Panc1 (cell line): ENCODE measurements around the gene NIPAL3. TPM values are rescaled to one million over a fixed set of nuclear protein-coding genes. Genes with fewer than 3 reads are reported as not detected.

Experiments
- ATAC-seq: fragments of 200-7000 bp; cut with Tn5 transposase; 2 replicates; pipeline ENCODE4 v1.9.1; 2020; ENCODE audit warnings: mild to moderate bottlenecking, moderate library complexity
- BruUV-seq: library from RNA; stranded (reverse); fragments of 400-500 nt; replicated peaks from 2 replicates; lab custom pipeline; 2021; lab: Mats Ljungman, UMichigan
- CTCF ChIA-PET: fragments of 300-600 bp; sonication (Branson Sonifier 250); formaldehyde crosslinking; loops from one replicate; lab custom pipeline; 2022; ENCODE audit warnings: antibody characterized with exemption; lab: Charles Lee
- POLR2A ChIA-PET: fragments of 300-600 bp; sonication (Branson Sonifier 250); formaldehyde crosslinking; loops from one replicate; lab custom pipeline; 2022; ENCODE audit warnings: antibody characterized with exemption; lab: Charles Lee
- DNase-seq: peaks from one replicate; pipeline ENCODE4 v3.0.0-alpha.2; 2010; ENCODE audit warnings: low read depth, low spot score
- H3K27ac ChIP-seq: 2 replicates; pipeline ENCODE4 v1.5.1; 2011; ENCODE audit warnings: mild to moderate bottlenecking, low read length, inconsistent platforms
- H3K27me3 ChIP-seq: fragments of 200-500 bp; sonication (Bioruptor generic); 2 replicates; pipeline ENCODE4 v1.6.0; 2014; ENCODE audit warnings: low read length, inconsistent platforms; ENCODE audit not compliant: control insufficient read depth, insufficient read depth
- H3K36me3 ChIP-seq: fragments of 200-500 bp; sonication (Bioruptor generic); 2 replicates; pipeline ENCODE4 v1.5.1; 2014; ENCODE audit warnings: inconsistent platforms, mild to moderate bottlenecking, low read length, moderate library complexity; ENCODE audit not compliant: control insufficient read depth, insufficient read depth
- H3K4me1 ChIP-seq: 2 replicates; pipeline ENCODE4 v1.5.1; 2011; ENCODE audit warnings: inconsistent platforms, mild to moderate bottlenecking, low read length, moderate library complexity; ENCODE audit not compliant: control insufficient read depth, insufficient read depth
- H3K4me3 ChIP-seq, 2 experiments: 2 replicates each; pipeline ENCODE4 v1.5.1; 2011 to 2012; ENCODE audit warnings: low read depth in 2 of 2, low read length in 2 of 2, mild to moderate bottlenecking in 2 of 2, inconsistent platforms in 1 of 2, moderate library complexity in 1 of 2
- H3K9me3 ChIP-seq: fragments of 200-500 bp; sonication (Bioruptor generic); 2 replicates; pipeline ENCODE4 v1.5.1; 2014; ENCODE audit warnings: low read depth, mild to moderate bottlenecking, inconsistent platforms, low read length, moderate library complexity; ENCODE audit not compliant: control insufficient read depth, insufficient read depth
- POLR2AphosphoS5 ChIP-seq: IDR thresholded peaks from 2 replicates; pipeline ENCODE4 v1.6.1; 2012; ENCODE audit warnings: mild to moderate bottlenecking, low read depth, low read length, moderate library complexity
- SIN3A ChIP-seq: IDR thresholded peaks from 2 replicates; pipeline ENCODE4 v1.6.1; 2012; ENCODE audit warnings: low read depth, mild to moderate bottlenecking, low read length, moderate library complexity, borderline replicate concordance; ENCODE audit not compliant: insufficient read depth
- TCF7L2 ChIP-seq: IDR thresholded peaks from 2 replicates; pipeline ENCODE4 v1.6.1; 2011; ENCODE audit warnings: mild to moderate bottlenecking, low read depth, low read length, inconsistent platforms
- in situ Hi-C: cut with HindIII; loops from 2 replicates; pipeline ENCODE4 v1.10.0; 2016; ENCODE audit warnings: low sequenced_read_pairs, low pct_unique_long_range_greater_than_20kb
- intact Hi-C: fragments of 100-400 bp; cut with micrococcal nuclease; formaldehyde crosslinking; loops from one replicate; pipeline ENCODE4 v1.10.0; 2022; ENCODE audit not compliant: unreplicated experiment
- total RNA-seq: library from RNA; stranded (reverse); gene quantifications from one replicate; pipeline ENCODE4 v1.2.1, GENCODE V29; 2021; ENCODE audit not compliant: unreplicated experiment
- TF ChIP-seq, protein P1 (sequence below): fragments of 450-650 bp; IDR thresholded peaks from 2 replicates; pipeline ENCODE4 v1.5.1; 2017; ENCODE audit warnings: mild to moderate bottlenecking
- TF ChIP-seq, protein P2 (sequence below), 2 experiments: IDR thresholded peaks; 2 replicates each; pipeline ENCODE4 v1.6.1; 2011 to 2012; ENCODE audit warnings: low read depth in 2 of 2, control low read depth in 1 of 2, low read length in 1 of 2, mild to moderate bottlenecking in 1 of 2, moderate library complexity in 1 of 2; ENCODE audit not compliant: insufficient read depth in 1 of 2

NIPAL3 gene
- total RNA-seq, 1 experiment from 2014 or later = 13.6 TPM

DNA sequence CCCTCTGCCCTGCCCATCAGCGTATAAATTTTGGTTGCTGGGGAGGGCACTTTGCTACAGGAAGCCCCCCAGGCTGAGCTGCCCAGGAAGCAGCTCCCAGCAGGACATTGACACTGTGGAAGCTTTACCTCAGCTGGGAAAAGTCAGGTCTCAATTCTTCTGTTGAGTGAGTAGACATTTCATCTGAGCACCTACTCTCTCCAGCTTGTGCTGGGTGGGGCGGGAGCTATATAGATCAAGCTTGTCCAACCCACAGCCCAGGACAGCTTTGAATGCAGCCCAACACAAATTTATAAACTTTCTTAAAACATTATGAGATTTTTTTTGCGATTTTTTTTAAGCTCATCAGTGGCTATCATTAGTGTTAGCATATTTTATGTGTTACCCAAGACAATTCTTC lies 9.4 kb downstream of the NIPAL3 start:
- intact Hi-C loops (no loop called here), in situ Hi-C loops (no loop called here)
- POLR2A ChIA-PET = no interaction called here

DNA sequence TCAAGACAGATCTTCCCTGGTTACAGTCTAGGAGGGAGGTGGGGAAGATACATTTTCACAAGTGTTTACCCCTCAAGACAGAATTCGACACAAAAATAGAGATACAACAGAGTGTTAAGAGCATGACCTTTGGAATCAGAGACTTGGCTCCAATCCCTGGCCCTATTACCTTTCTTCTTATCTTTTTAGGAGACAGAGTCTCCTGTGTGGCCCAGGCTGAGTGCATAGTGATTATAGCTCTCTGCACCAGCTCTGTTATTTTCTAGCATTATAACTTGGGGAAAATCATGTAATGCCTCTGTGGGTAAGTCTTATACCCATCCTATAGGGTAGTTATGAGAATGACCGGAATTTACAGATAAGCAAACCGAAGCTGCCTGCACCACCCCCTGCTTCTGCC lies 9.8 kb downstream of the NIPAL3 start:
- TF ChIP-seq TCF7L2 (no peak), SIN3A (no peak), POLR2AphosphoS5 (no peak)
- TF ChIP-seq, protein P1, sequence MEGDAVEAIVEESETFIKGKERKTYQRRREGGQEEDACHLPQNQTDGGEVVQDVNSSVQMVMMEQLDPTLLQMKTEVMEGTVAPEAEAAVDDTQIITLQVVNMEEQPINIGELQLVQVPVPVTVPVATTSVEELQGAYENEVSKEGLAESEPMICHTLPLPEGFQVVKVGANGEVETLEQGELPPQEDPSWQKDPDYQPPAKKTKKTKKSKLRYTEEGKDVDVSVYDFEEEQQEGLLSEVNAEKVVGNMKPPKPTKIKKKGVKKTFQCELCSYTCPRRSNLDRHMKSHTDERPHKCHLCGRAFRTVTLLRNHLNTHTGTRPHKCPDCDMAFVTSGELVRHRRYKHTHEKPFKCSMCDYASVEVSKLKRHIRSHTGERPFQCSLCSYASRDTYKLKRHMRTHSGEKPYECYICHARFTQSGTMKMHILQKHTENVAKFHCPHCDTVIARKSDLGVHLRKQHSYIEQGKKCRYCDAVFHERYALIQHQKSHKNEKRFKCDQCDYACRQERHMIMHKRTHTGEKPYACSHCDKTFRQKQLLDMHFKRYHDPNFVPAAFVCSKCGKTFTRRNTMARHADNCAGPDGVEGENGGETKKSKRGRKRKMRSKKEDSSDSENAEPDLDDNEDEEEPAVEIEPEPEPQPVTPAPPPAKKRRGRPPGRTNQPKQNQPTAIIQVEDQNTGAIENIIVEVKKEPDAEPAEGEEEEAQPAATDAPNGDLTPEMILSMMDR = no peak
- TF ChIP-seq, protein P2, sequence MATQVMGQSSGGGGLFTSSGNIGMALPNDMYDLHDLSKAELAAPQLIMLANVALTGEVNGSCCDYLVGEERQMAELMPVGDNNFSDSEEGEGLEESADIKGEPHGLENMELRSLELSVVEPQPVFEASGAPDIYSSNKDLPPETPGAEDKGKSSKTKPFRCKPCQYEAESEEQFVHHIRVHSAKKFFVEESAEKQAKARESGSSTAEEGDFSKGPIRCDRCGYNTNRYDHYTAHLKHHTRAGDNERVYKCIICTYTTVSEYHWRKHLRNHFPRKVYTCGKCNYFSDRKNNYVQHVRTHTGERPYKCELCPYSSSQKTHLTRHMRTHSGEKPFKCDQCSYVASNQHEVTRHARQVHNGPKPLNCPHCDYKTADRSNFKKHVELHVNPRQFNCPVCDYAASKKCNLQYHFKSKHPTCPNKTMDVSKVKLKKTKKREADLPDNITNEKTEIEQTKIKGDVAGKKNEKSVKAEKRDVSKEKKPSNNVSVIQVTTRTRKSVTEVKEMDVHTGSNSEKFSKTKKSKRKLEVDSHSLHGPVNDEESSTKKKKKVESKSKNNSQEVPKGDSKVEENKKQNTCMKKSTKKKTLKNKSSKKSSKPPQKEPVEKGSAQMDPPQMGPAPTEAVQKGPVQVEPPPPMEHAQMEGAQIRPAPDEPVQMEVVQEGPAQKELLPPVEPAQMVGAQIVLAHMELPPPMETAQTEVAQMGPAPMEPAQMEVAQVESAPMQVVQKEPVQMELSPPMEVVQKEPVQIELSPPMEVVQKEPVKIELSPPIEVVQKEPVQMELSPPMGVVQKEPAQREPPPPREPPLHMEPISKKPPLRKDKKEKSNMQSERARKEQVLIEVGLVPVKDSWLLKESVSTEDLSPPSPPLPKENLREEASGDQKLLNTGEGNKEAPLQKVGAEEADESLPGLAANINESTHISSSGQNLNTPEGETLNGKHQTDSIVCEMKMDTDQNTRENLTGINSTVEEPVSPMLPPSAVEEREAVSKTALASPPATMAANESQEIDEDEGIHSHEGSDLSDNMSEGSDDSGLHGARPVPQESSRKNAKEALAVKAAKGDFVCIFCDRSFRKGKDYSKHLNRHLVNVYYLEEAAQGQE (IDR thresholded peaks at IDR 0.05; ENCODE audit: insufficient read depth in 1 of 2, low read depth in 2 of 2, low read length in 1 of 2) = no peak
- H3K27me3 ChIP-seq = no peaks in the 10 kb centered on the region
- H3K4me1 ChIP-seq = no peaks in the 10 kb centered on the region
- intact Hi-C loops = no loop called here
- no peaks in the 10 kb centered on the region for H3K9me3 ChIP-seq
- DNase-seq (no peak), ATAC-seq (no peak)
- ChIA-PET CTCF (interaction anchor here (1.3 kb wide), 1 partner anchor 10 kb away, joined by 5 read pairs; the partner anchor contains the start of gene NIPAL3), POLR2A (interaction anchor here (0.6 kb wide), 1 partner anchor 1271 kb away, joined by 3 read pairs; no protein-coding TSS in a partner anchor)
- BruUV-seq = no TSS peak
- H3K27ac ChIP-seq = no peak overlapping the region
- in situ Hi-C loops = no loop called here
- H3K36me3 ChIP-seq = no peaks in the 10 kb centered on the region
- no peak overlapping the region for H3K4me3 ChIP-seq

More for the DNA sequence above, 9.4 kb downstream of the NIPAL3 start:
- H3K9me3 ChIP-seq = no peaks in the 10 kb centered on the region
- ATAC-seq = no peak
- H3K36me3 ChIP-seq = no peaks in the 10 kb centered on the region
- H3K4me3 ChIP-seq = no peak overlapping the region
- no peak for DNase-seq
- TF ChIP-seq SIN3A = no peak
- TF ChIP-seq, protein P2 (IDR thresholded peaks at IDR 0.05; ENCODE audit: insufficient read depth in 1 of 2, low read depth in 2 of 2, low read length in 1 of 2) = no peak
- no peak for TF ChIP-seq TCF7L2
- TF ChIP-seq POLR2AphosphoS5 = no peak
- TF ChIP-seq, protein P1 = no peak
- no peak overlapping the region for H3K27ac ChIP-seq
- BruUV-seq = no TSS peak
- CTCF ChIA-PET = interaction anchor here (1.3 kb wide), 1 partner anchor 9 kb away, joined by 5 read pairs; the partner anchor contains the start of gene NIPAL3
- H3K27me3 ChIP-seq = no peaks in the 10 kb centered on the region
- H3K4me1 ChIP-seq = no peaks in the 10 kb centered on the region
